HCT116 (cell line): ENCODE data around the gene MBNL2. TPM values are rescaled to one million over a fixed set of nuclear protein-coding genes. Genes with fewer than 3 reads are reported as not detected.
"Not testable (repeated sequence)": the region's sequence is repeated elsewhere in the genome, so short reads cannot be mapped to it uniquely, and the experiment has no call there.

Experiments
- ATAC-seq: fragments of 200-7000 bp; cut with Tn5 transposase; 2 replicates; pipeline ENCODE4 v1.9.1; 2020; ENCODE audit warnings: mild to moderate bottlenecking, moderate library complexity
- BruUV-seq: library from RNA; stranded (reverse); fragments of 400-500 nt; replicated peaks from 2 replicates; lab custom pipeline; 2021; lab: Mats Ljungman, UMichigan
- CTCF ChIA-PET: fragments of 300-600 bp; sonication (Branson Sonifier 250); formaldehyde crosslinking; loops from one replicate; lab custom pipeline; 2021; ENCODE audit warnings: antibody characterized with exemption; lab: Charles Lee
- POLR2A ChIA-PET: fragments of 300-600, 350-600 bp; sonication (Branson Sonifier 250); formaldehyde crosslinking; loops from one replicate; lab custom pipeline; 2021; ENCODE audit warnings: antibody characterized with exemption; lab: Charles Lee
- RAD21 ChIA-PET, 2 experiments: fragments of 300-600 bp; sonication (Branson Sonifier 250); formaldehyde crosslinking; loops; one replicate each; lab custom pipeline; 2023; ENCODE audit warnings: low total read pairs in 2 of 2; ENCODE audit not compliant: uncharacterized antibody in 2 of 2, unreplicated experiment in 2 of 2, low non-redundant PET in 1 of 2; lab: Charles Lee
- DNase-seq: peaks from one replicate; pipeline ENCODE4 v3.0.0-alpha.2; 2010; ENCODE audit warnings: low read depth, low spot score
- H2AFZ ChIP-seq: fragments of 200-600 bp; shearing (Covaris generic), sonication (generic); 2 replicates; pipeline ENCODE4 v1.6.1; 2017; ENCODE audit warnings: low read depth, mixed run types, mixed read lengths, antibody characterized with exemption, low read length; ENCODE audit not compliant: poor library complexity, severe bottlenecking
- H3K27ac ChIP-seq: 2 replicates; pipeline ENCODE4 v1.5.1; 2012; ENCODE audit warnings: low read depth, low read length
- H3K27me3 ChIP-seq: fragments of 200-600 bp; sonication (generic); 2 replicates; pipeline ENCODE4 v1.6.1; 2016; ENCODE audit warnings: mixed run types, low read length, mixed read lengths; ENCODE audit not compliant: insufficient read depth
- H3K36me3 ChIP-seq, 2 experiments: fragments of 200-500 bp in 1 of 2; fragments of 200-600 bp in 1 of 2; sonication (Bioruptor generic) in 1 of 2; sonication (generic) in 1 of 2; 2 replicates each; pipeline versions ENCODE4 v1.5.1 to v1.6.1; 2014 to 2016; ENCODE audit warnings: low read length in 2 of 2, inconsistent platforms in 1 of 2, mixed read lengths in 1 of 2, mixed run types in 1 of 2; ENCODE audit not compliant: insufficient read depth in 2 of 2, control insufficient read depth in 1 of 2
- H3K4me1 ChIP-seq, 2 experiments: fragments of 200-600 bp in 1 of 2; sonication (generic) in 1 of 2; 2 replicates each; pipeline versions ENCODE4 v1.5.1 to v1.6.1; 2012 to 2017; ENCODE audit warnings: low read length in 2 of 2, inconsistent platforms in 1 of 2, mild to moderate bottlenecking in 1 of 2, mixed read lengths in 1 of 2, mixed run types in 1 of 2, moderate library complexity in 1 of 2; ENCODE audit not compliant: insufficient read depth in 2 of 2, control insufficient read depth in 1 of 2
- H3K4me2 ChIP-seq: fragments of 200-600 bp; sonication (generic); 2 replicates; pipeline ENCODE4 v1.6.1; 2017; ENCODE audit warnings: mixed run types, low read length, mixed read lengths
- H3K4me3 ChIP-seq, 2 experiments: fragments of 200-600 bp in 1 of 2; sonication (generic) in 1 of 2; replicated peaks in 1 of 2; 2 replicates each; pipeline ENCODE4 v1.5.1; 2011 to 2016; ENCODE audit warnings: low read length in 2 of 2, control low read depth in 1 of 2, low read depth in 1 of 2, mild to moderate bottlenecking in 1 of 2, mixed read lengths in 1 of 2, mixed run types in 1 of 2
- H3K79me2 ChIP-seq: fragments of 200-600 bp; sonication (generic); 2 replicates; pipeline ENCODE4 v1.6.1; 2017; ENCODE audit warnings: mild to moderate bottlenecking, mixed run types, low read length, moderate library complexity, mixed read lengths; ENCODE audit not compliant: insufficient read depth
- H3K9ac ChIP-seq: fragments of 200-600 bp; sonication (generic); 2 replicates; pipeline ENCODE4 v1.6.1; 2016; ENCODE audit warnings: low read length, mixed read lengths
- H3K9me2 ChIP-seq: fragments of 200-600 bp; sonication (generic), shearing (Covaris generic); 2 replicates; pipeline ENCODE4 v1.6.1; 2017; ENCODE audit warnings: mixed run types, mild to moderate bottlenecking, moderate library complexity; ENCODE audit not compliant: insufficient read depth
- H3K9me3 ChIP-seq, 2 experiments: fragments of 200-500 bp in 1 of 2; fragments of 200-600 bp in 1 of 2; sonication (Bioruptor generic) in 1 of 2; sonication (generic) in 1 of 2; 2 replicates each; pipeline ENCODE4 v1.6.1; 2014 to 2017; ENCODE audit warnings: low read length in 2 of 2, mixed read lengths in 2 of 2, inconsistent platforms in 1 of 2, low read depth in 1 of 2, mild to moderate bottlenecking in 1 of 2, mixed run types in 1 of 2, moderate library complexity in 1 of 2; ENCODE audit not compliant: control insufficient read depth in 1 of 2, insufficient read depth in 1 of 2
- H4K20me1 ChIP-seq: fragments of 200-600 bp; sonication (generic), shearing (Covaris generic); 2 replicates; pipeline ENCODE4 v1.6.1; 2017; ENCODE audit warnings: mixed run types, mild to moderate bottlenecking, moderate library complexity; ENCODE audit not compliant: insufficient read depth
- ATF3 ChIP-seq: IDR thresholded peaks from 2 replicates; pipeline ENCODE4 v1.6.1; 2012
- CBX3 ChIP-seq: IDR thresholded peaks from 2 replicates; pipeline ENCODE4 v1.6.1; 2012; ENCODE audit warnings: low read depth
- EGR1 ChIP-seq: IDR thresholded peaks from 2 replicates; pipeline ENCODE4 v1.6.1; 2012; ENCODE audit warnings: low read depth
- EZH2 ChIP-seq: fragments of 200-600 bp; sonication (generic); IDR thresholded peaks from 2 replicates; pipeline ENCODE4 v1.6.1; 2017; ENCODE audit warnings: antibody characterized with exemption, mixed run types
- EZH2phosphoT487 ChIP-seq: fragments of 200-600 bp; IDR thresholded peaks from 2 replicates; pipeline ENCODE4 v1.6.1; 2018; ENCODE audit warnings: antibody characterized with exemption, borderline replicate concordance
- JUND ChIP-seq: IDR thresholded peaks from 2 replicates; pipeline ENCODE4 v1.6.1; 2012
- MAX ChIP-seq: IDR thresholded peaks from 2 replicates; pipeline ENCODE4 v1.6.1; 2012
- POLR2A ChIP-seq: IDR thresholded peaks from 2 replicates; pipeline ENCODE4 v1.7.0; 2011; ENCODE audit warnings: borderline replicate concordance; ENCODE audit not compliant: insufficient read depth, insufficient read length; ENCODE audit errors: extremely low read depth
- RAD21 ChIP-seq: IDR thresholded peaks from 2 replicates; pipeline ENCODE4 v1.6.1; 2012; ENCODE audit warnings: low read depth, mild to moderate bottlenecking
- SIN3A ChIP-seq: IDR thresholded peaks from 2 replicates; pipeline ENCODE4 v1.6.1; 2012; ENCODE audit warnings: low read depth
- SRF ChIP-seq: IDR thresholded peaks from 2 replicates; pipeline ENCODE4 v1.6.1; 2012; ENCODE audit warnings: low read depth
- TCF7L2 ChIP-seq: IDR thresholded peaks from 2 replicates; pipeline ENCODE4 v1.7.0; 2011; ENCODE audit warnings: borderline replicate concordance, inconsistent platforms; ENCODE audit not compliant: insufficient read depth, insufficient read length; ENCODE audit errors: extremely low read depth
- YY1 ChIP-seq: IDR thresholded peaks from 2 replicates; pipeline ENCODE4 v1.6.1; 2011; ENCODE audit warnings: low read length, low read depth, moderate library complexity, mild to moderate bottlenecking; ENCODE audit not compliant: insufficient replicate concordance; ENCODE audit errors: extremely low read depth
- ZBTB33 ChIP-seq: IDR thresholded peaks from 2 replicates; pipeline ENCODE4 v1.6.1; 2011; ENCODE audit warnings: mild to moderate bottlenecking, low read length, moderate library complexity; ENCODE audit not compliant: insufficient replicate concordance; ENCODE audit errors: extremely low read depth
- ZNF274 ChIP-seq: fragments of 200-500 bp; sonication (Bioruptor generic); IDR thresholded peaks from 2 replicates; pipeline ENCODE4 v1.6.1; 2014; ENCODE audit warnings: mild to moderate bottlenecking, low read depth, low read length, inconsistent platforms
- intact Hi-C: fragments of 100-400 bp; cut with micrococcal nuclease; formaldehyde crosslinking; loops from 2 replicates; pipeline ENCODE4 v1.10.0; 2022
- total RNA-seq: library from RNA; stranded (reverse); gene quantifications from one replicate; pipeline ENCODE4 v1.2.1, GENCODE V29; 2021; ENCODE audit not compliant: unreplicated experiment

The MBNL2 gene
- total RNA-seq, 1 experiment from 2014 or later: 73.9 TPM

GRCh38 chr13:97348569-97349100, 126.5 kb downstream of the MBNL2 start:
- ATAC-seq (no peak), DNase-seq (no peak)
- no peaks in the 10 kb centered on the region for H3K9me2 ChIP-seq
- H3K4me3 ChIP-seq: no peak overlapping the region
- no peaks in the 10 kb centered on the region; the same call in 1 of the 2 replicates for H3K79me2 ChIP-seq
- CTCF ChIA-PET: interaction anchor here (1.4 kb wide), 1 partner anchor 11 kb away, joined by 3 read pairs; no protein-coding TSS in a partner anchor
- TF ChIP-seq EZH2 (no peak), TCF7L2 (no peak), EZH2phosphoT487 (no peak), POLR2A (no peak), RAD21 (no peak), YY1 (no peak), CBX3 (no peak), ATF3 (no peak), MAX (no peak), EGR1 (no peak), SRF (no peak), JUND (no peak), ZBTB33 (no peak), ZNF274 (no peak), SIN3A (no peak)
- H3K36me3 ChIP-seq: peaks cover 0 to 20% of the 10 kb centered on the region in 2 experiments; a peak in 3 of 4 replicates
- no peaks in the 10 kb centered on the region for H3K27me3 ChIP-seq
- intact Hi-C loops: no loop called here
- H3K9me3 ChIP-seq: 0 out of 4 replicates have a peak, but pooled peaks cover 0 to 4% of the 10 kb centered on the region in 2 experiments
- no peak overlapping the region for H3K9ac ChIP-seq
- RAD21 ChIA-PET: no interaction called here
- H2AFZ ChIP-seq: no peak overlapping the region
- H3K4me2 ChIP-seq: no peak overlapping the region
- peaks cover 3 to 9% of the 10 kb centered on the region in 2 experiments; a peak in 3 of 4 replicates for H3K4me1 ChIP-seq
- no TSS peak for BruUV-seq
- H3K27ac ChIP-seq: no peak overlapping the region
- H4K20me1 ChIP-seq: no peaks in the 10 kb centered on the region
- POLR2A ChIA-PET: no interaction called here

GRCh38 chr13:97352012-97352411, 129.9 kb downstream of the MBNL2 start:
- ATAC-seq: not testable (repeated sequence)
- peaks cover 0 to 20% of the 10 kb centered on the region in 2 experiments; a peak in 3 of 4 replicates for H3K36me3 ChIP-seq

More at GRCh38 chr13:97352012-97352411, 129.9 kb downstream of the MBNL2 start:
- POLR2A ChIA-PET, H3K9me3 ChIP-seq, H3K27ac ChIP-seq, RAD21 ChIA-PET, CTCF ChIA-PET, H3K9ac ChIP-seq, H3K79me2 ChIP-seq, BruUV-seq, H3K9me2 ChIP-seq, H2AFZ ChIP-seq, H3K4me1 ChIP-seq, DNase-seq, H3K4me3 ChIP-seq, H4K20me1 ChIP-seq, H3K27me3 ChIP-seq, H3K4me2 ChIP-seq: not testable (repeated sequence)
- intact Hi-C loops: loop anchor here (1.0 kb wide), 1 partner anchor 39 kb away; no protein-coding TSS in a partner anchor
